ENCODE data around the gene POM121.
"Not testable (repeated sequence)": the region's sequence is repeated elsewhere in the genome, so short reads cannot be mapped to it uniquely, and the experiment has no call there.

DNA sequence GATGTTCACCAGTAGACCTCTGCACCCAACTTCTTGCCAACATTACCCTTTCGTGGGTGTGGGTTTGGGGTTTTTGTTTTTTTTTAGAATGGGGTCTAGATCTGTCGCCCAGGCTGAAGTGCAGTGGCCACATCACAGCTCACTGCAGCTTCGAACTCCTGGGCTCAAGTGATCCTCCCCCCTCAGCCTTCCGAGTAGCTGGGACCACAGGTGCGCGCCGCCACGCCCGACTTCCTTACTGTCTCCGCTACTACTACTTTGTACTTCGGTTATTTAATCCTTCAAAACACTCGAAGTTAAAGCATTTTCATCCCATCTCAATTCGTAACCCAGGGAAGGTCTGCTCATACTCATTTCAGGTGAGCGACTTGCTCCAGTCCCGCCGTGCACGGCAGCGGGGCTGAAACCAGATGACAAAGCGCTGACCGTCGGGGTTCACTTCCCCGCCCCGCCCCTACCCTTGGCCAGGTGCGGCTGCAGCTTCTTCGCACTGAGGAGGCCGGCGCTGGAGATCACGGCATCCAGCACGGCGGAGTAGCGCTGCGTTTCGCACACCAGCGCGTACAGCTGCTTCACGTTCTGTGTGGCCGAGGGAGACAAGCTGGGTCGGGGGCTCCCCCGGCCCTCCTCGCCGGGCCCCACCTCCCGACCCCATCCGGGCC is 29.1 kb downstream of the POM121 start:
- TF ChIP-seq, protein P1, sequence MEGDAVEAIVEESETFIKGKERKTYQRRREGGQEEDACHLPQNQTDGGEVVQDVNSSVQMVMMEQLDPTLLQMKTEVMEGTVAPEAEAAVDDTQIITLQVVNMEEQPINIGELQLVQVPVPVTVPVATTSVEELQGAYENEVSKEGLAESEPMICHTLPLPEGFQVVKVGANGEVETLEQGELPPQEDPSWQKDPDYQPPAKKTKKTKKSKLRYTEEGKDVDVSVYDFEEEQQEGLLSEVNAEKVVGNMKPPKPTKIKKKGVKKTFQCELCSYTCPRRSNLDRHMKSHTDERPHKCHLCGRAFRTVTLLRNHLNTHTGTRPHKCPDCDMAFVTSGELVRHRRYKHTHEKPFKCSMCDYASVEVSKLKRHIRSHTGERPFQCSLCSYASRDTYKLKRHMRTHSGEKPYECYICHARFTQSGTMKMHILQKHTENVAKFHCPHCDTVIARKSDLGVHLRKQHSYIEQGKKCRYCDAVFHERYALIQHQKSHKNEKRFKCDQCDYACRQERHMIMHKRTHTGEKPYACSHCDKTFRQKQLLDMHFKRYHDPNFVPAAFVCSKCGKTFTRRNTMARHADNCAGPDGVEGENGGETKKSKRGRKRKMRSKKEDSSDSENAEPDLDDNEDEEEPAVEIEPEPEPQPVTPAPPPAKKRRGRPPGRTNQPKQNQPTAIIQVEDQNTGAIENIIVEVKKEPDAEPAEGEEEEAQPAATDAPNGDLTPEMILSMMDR (conservative IDR thresholded peaks at IDR 0.05; ENCODE audit: low read length), result not testable (repeated sequence)
- TF ChIP-seq EZH2phosphoT487 (IDR thresholded peaks at IDR 0.05; ENCODE audit: borderline replicate concordance), result not testable (repeated sequence)
